ENCODE measurements around the gene KCNJ12. TPM values are rescaled to one million over a fixed set of nuclear protein-coding genes. Genes with fewer than 3 reads are reported as not detected.
"Not testable (repeated sequence)": the region's sequence is repeated elsewhere in the genome, so short reads cannot be mapped to it uniquely, and the experiment has no call there.

The KCNJ12 gene
- total RNA-seq, 2 donors from 2014 or later = 0.52 to 0.99 TPM

- H3K4me3 ChIP-seq; H3K36me3 ChIP-seq (replicated peaks in 1 of 2; ENCODE audit: insufficient read depth in 1 of 2, low read depth in 2 of 2); ATAC-seq; H3K4me1 ChIP-seq; H3K27ac ChIP-seq; DNase-seq; H3K27me3 ChIP-seq; intact Hi-C loops (cut with DNase I); H3K9me3 ChIP-seq: not testable (repeated sequence)
- 63 to 77% methylated on average over 5 to 12 of the region's 14 CpGs for WGBS, 2 donors
Observed at GRCh38 chr17:21412207-21412681, 36.1 kb downstream of the KCNJ12 start.

DNA sequence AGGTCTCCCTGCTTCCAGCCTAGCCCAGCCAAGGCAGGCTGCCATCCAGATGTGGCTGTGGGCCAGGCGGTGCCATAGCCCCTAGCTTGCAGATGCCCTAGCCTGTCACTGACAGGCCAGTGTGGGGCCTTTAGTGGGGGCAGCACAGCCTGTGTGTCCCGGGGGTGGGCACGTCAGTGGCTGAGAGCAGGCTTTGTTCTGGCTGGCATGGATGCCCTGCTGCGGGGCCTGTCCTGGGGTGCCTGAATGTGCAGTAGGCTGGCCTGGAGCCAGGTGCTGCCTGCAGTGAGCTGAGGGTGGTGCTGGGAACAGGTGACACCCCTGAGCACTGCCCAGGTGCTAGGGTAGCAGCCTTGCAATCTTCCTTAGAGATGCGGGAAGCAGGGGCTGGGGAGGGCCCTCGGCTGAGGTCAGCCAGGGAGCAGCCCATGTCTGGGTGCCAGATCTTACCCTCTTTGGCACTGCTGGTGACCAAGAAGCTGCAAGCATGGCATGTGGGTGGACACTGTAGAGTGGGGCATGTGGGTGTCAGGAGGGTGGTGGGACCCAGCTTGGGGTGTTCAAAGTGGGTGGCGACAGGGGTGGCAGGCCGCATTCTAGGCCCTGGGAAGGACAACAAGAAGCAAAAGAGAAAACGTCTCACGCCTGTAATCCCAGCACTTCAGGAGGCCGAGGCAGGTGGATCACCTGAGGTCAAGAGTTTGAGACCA, 37.6 kb downstream of the KCNJ12 start:
- H3K9me3 ChIP-seq; H3K36me3 ChIP-seq (replicated peaks in 1 of 2; ENCODE audit: insufficient read depth in 1 of 2, low read depth in 2 of 2); H3K27me3 ChIP-seq; DNase-seq; H3K4me1 ChIP-seq; H3K27ac ChIP-seq; ATAC-seq; H3K4me3 ChIP-seq; intact Hi-C loops (cut with DNase I): not testable (repeated sequence)
- 43 to 65% methylated on average over 5 to 6 of the region's 11 CpGs for WGBS, 2 donors

GRCh38 chr17:21414616-21415015, 38.5 kb downstream of the KCNJ12 start:
- H3K4me1 ChIP-seq; DNase-seq; H3K36me3 ChIP-seq (replicated peaks in 1 of 2; ENCODE audit: insufficient read depth in 1 of 2, low read depth in 2 of 2); ATAC-seq; H3K27ac ChIP-seq; H3K27me3 ChIP-seq; H3K9me3 ChIP-seq; H3K4me3 ChIP-seq; intact Hi-C loops (cut with DNase I): not testable (repeated sequence)
- 56 to 73% methylated on average over 5 to 7 of the region's 7 CpGs for WGBS, 2 donors

DNA sequence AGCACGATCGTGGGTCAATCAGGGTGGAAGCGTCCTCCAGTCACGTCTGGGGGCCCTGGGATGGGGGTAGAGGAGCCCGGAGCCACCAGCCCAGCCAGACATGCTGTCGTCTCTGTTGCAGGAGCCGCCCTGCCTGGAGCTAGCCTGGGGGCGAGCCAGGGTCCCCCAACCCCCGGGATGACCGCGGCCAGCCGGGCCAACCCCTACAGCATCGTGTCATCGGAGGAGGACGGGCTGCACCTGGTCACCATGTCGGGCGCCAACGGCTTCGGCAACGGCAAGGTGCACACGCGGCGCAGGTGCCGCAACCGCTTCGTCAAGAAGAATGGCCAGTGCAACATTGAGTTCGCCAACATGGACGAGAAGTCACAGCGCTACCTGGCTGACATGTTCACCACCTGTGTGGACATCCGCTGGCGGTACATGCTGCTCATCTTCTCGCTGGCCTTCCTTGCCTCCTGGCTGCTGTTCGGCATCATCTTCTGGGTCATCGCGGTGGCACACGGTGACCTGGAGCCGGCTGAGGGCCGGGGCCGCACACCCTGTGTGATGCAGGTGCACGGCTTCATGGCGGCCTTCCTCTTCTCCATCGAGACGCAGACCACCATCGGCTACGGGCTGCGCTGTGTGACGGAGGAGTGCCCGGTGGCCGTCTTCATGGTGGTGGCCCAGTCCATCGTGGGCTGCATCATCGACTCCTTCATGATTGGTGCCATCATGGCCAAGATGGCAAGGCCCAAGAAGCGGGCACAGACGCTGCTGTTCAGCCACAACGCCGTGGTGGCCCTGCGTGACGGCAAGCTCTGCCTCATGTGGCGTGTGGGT, 39.2 kb downstream of the KCNJ12 start:
- H3K27ac ChIP-seq; H3K4me3 ChIP-seq; ATAC-seq; H3K4me1 ChIP-seq; H3K9me3 ChIP-seq; intact Hi-C loops (cut with DNase I); H3K36me3 ChIP-seq (replicated peaks in 1 of 2; ENCODE audit: insufficient read depth in 1 of 2, low read depth in 2 of 2); DNase-seq; H3K27me3 ChIP-seq: not testable (repeated sequence)
- WGBS, 2 donors = 75 to 86% methylated on average over 27 to 48 of the region's 58 CpGs

- DNase-seq = peak in 1 of 4 donors; percentile 4
- H3K27me3 ChIP-seq; H3K36me3 ChIP-seq (replicated peaks in 1 of 2; ENCODE audit: insufficient read depth in 1 of 2, low read depth in 2 of 2); ATAC-seq; H3K27ac ChIP-seq; intact Hi-C loops (cut with DNase I); H3K4me1 ChIP-seq; H3K9me3 ChIP-seq; H3K4me3 ChIP-seq: not testable (repeated sequence)
- 55 to 60% methylated on average over 22 to 28 of the region's 30 CpGs for WGBS, 2 donors
Observed at GRCh38 chr17:21416471-21416981, 40.4 kb downstream of the KCNJ12 start.

- not testable (repeated sequence) for H3K9me3 ChIP-seq, H3K27ac ChIP-seq, ATAC-seq
Observed at GRCh38 chr17:21417349-21417748, 41.2 kb downstream of the KCNJ12 start.

DNA sequence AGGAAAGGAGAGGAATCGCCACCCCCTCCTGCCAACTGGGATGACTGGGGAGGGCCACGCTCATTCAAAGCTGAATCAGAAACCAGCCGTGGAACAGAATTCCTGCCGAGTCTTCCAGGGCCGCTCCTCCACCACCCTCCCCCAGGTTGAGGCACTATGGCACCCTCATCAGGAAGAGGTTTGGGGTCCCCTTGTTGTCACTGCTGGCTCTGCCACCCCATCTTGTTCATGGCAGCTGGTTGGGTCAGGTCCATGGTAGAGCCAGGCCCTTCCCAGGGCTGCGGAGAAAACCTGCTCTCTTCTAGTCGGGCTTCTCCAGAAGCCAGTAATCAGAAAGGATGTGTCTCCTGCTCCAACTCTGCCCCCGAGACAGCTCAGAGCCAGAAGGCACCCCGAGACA, 41.8 kb downstream of the KCNJ12 start:
- H3K27ac ChIP-seq = no peak overlapping the region
- no peaks in the 10 kb centered on the region for H3K36me3 ChIP-seq (replicated peaks in 1 of 2; ENCODE audit: insufficient read depth in 1 of 2, low read depth in 2 of 2)
- H3K9me3 ChIP-seq = no peaks in the 10 kb centered on the region
- no peaks in the 10 kb centered on the region for H3K4me1 ChIP-seq
- ATAC-seq (no peak), DNase-seq (peak in 1 of 4 donors; percentile 4)
- WGBS, 2 donors = 80 to 85% methylated on average over 3 to 9 of the region's 9 CpGs
- H3K4me3 ChIP-seq = no peak overlapping the region
- TF ChIP-seq, protein P1, sequence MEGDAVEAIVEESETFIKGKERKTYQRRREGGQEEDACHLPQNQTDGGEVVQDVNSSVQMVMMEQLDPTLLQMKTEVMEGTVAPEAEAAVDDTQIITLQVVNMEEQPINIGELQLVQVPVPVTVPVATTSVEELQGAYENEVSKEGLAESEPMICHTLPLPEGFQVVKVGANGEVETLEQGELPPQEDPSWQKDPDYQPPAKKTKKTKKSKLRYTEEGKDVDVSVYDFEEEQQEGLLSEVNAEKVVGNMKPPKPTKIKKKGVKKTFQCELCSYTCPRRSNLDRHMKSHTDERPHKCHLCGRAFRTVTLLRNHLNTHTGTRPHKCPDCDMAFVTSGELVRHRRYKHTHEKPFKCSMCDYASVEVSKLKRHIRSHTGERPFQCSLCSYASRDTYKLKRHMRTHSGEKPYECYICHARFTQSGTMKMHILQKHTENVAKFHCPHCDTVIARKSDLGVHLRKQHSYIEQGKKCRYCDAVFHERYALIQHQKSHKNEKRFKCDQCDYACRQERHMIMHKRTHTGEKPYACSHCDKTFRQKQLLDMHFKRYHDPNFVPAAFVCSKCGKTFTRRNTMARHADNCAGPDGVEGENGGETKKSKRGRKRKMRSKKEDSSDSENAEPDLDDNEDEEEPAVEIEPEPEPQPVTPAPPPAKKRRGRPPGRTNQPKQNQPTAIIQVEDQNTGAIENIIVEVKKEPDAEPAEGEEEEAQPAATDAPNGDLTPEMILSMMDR (IDR thresholded peaks at IDR 0.05) = no peak
- no peak for TF ChIP-seq POLR2A (IDR thresholded peaks at IDR 0.05)
- no peaks in the 10 kb centered on the region for H3K27me3 ChIP-seq
- intact Hi-C loops (cut with DNase I) = no loop called here

More at GRCh38 chr17:21417349-21417748, 41.2 kb downstream of the KCNJ12 start:
- intact Hi-C loops (cut with DNase I); H3K36me3 ChIP-seq (replicated peaks in 1 of 2; ENCODE audit: insufficient read depth in 1 of 2, low read depth in 2 of 2); H3K4me3 ChIP-seq; H3K4me1 ChIP-seq; H3K27me3 ChIP-seq: not testable (repeated sequence)
- DNase-seq = peak in 1 of 4 donors; percentile 1
- WGBS, 2 donors = 70 to 71% methylated on average over 10 of the region's 10 CpGs
